GM19455 (cell line): ENCODE results near the gene TSPAN2.

ENCODE experiments used
- ATAC-seq: cut with Tn5 transposase; IDR thresholded peaks from one replicate; pipeline ENCODE4 v1.9.1; 2021; ENCODE audit not compliant: unreplicated experiment

The TSPAN2 gene

DNA sequence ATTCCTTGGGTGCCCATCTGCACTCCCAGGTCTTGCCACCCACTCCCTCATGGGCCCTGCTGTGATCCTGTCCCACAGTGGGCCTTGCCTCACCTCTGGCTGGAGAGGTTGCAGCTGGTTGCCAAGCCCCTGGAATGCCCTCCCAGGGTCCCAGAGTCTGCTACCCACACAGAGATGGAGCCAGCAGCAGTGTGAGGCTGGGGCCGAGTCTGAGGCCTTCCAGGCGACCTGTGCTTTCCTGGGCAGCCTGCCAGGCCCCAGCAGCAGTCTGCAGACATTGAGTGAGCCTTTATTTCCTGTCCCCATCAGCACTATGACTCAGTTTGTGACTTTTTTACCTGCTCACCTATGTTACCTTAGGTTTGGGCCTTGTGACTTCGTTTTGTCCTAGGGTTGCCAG, 25.0 kb upstream of the TSPAN2 start:
- no peak for ATAC-seq

DNA sequence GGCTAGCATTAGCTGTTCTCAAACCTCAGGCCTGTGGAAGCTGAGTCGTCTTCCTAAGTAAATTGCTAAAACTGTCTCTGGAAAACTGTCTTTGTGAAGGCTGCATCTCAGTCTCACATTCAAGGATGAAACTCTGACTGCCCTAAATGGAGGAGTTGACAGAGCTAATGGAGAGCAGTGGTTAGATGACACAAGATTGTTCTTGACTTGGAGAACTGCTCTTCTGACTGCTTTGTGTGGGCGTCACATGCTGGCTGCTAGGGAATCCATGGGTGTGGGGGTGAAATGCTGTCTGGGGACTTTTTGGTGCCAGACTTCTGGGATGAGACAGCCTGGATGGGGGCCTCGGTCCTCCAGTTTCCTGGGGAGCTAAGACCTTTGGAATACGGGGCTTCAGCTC, 24.5 kb upstream of the TSPAN2 start:
- ATAC-seq = no peak

DNA sequence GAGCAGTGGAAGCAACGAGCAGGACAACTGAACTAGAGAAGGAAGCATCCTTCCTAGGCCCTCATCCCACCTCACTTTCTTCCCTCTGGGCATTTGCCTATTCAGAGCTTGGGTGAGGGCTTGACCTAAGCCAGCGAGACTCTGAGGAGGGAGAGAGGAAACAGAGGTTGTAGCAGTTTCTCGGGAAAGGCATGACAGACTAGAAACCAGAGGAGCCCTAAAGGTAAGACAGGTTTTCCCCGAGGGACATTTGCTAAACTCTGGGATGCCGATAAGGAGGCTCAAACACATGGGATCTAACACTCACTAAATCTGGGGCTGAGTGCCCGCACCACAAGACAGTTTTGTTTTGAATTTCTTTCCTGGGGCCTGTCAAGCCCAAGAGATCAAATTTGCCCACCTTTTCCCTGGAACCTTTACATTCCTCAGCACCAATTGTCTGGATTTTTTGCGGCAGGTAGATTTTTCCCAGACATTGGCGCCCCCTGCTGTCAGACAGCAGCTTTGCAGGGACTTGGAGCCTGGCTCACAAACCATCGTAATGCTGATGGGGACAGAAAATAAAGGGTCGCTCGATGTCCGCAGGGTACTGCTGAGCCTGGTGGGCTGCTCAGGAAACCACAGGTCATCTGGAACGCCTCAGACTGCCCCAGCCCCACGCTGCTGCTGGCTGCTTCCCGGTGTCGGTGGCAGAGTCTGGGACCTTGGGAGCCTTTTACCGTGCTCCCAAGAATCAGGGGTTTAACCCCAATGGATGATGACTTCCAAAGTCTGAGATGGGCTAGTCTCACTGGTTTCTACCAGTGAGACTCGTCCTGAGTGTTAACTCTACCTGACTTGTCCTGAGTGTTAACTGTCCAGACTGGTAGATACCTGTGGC, 23.4 kb upstream of the TSPAN2 start:
- no peak for ATAC-seq

DNA sequence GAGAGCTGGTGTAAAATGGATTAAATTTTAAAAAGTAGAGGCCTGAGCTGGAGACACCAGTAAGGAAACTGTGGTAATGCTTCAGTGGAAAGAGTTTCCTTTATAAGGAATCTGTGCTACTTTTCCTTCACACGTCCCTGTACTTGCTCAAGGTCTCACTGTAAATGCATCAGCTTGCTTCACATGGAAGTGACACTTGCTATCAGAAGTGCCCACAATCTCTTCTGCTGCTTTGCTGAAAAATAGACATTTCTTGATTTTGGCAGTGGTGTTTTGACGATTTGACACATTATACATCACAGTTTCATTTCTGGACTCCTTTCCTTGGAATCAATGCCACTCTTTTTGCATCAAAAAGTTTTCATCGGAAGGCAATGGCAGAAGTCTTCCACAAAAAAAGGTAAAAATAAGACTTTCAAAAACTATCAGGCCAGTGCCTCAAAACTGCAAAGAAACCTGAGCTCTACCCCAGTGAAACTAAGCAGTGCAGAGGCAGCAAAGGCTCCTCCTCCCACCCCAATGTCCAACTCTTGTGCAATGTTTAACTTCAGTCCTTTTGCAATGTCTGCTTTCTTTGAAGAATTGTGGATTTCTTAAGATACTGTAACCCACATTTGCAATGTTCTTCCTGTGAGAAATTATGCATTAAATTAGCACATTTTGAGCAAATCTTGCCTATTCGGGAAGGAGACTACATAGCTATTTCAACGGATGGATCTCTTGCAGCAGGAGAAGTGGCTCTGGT, 18.4 kb upstream of the TSPAN2 start:
- no peak for ATAC-seq

DNA sequence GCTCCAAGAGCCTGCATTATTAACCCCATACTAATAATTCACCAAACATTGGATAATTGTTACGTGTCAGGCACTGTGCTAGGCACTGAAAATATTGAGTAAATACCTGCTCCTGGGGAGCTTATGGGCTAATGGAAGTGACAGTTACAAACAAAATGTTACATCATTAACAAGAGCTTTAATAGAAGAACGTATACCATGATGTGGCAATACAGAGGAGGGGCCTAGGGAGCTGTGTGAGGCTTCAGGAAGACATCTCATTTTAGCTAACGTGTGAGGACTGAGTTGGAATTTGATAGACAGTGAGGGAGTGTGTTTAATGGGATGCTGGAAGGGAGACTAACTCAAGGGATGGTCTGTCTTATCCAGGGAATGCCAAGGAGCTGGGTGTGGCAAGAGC, 16.5 kb upstream of the TSPAN2 start:
- ATAC-seq = no peak

DNA sequence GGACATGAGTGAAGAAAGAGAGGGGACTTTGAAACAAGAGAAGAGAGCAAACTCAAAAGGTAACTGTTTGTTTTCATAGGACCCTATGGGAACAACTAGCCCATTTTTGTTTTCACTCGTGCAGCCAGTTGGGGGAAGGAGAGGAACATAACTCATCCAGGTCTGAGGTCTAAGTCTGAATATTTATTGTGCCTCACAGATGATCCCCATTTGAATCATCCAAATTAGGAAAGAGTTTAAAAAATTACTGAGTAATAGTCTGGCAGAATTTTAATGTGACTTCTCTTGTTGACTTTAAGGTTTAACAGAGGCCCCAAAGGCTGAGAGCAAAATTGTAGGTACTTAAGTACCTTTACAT, 10.4 kb upstream of the TSPAN2 start:
- no peak for ATAC-seq

DNA sequence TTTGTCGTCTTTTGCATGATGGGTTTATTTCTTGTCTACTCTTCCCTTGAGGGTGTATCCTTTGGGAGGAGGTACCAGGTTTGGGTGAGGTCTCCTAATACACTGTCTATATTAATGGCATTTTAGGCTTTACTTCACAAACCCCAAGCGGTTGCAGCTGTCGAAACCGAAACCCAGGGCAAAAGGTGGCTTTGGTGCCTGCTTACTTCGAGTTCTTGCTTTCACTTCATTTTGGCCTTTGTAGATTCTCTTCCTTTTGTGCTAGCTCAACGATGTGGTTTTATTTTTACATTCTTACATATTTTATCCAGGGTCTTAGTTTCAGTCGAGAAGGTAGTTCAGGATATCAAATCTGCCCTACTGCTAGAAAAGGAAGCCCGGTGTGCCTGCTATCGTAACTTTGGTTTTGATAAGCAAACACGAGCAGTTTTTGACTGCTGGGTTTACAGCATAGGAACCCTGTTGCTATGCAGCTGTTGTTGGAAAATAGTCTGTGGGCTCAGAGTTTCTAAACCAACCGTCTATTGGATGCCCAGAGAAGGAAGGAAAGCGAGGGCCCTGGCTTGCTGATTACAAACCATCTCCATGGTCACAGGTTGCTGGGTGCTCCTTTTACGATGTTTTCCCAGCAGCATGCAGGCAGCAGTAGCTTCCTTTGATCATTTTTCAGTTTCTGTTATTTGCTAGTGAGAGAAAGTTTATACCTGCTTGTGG, 9.8 kb upstream of the TSPAN2 start:
- peak; percentile 90 for ATAC-seq

DNA sequence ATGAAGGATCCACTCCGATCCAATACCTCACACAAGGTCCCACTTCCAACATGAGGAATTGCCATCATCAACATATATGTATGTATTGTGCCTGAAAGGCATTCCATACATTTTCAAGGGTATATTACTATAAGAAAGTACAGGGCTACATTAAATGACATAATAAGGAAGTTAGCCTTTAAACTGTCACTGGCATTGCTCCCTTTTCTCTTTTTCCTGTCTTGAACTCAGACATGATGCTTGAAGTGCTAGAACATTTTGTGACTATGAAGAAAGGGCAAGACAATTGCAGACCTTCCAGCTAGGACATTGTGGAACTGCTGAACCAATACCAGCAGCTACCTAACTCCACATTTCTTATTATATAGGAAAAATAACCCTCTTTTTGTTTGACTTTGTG, 2.9 kb upstream of the TSPAN2 start:
- ATAC-seq = no peak

DNA sequence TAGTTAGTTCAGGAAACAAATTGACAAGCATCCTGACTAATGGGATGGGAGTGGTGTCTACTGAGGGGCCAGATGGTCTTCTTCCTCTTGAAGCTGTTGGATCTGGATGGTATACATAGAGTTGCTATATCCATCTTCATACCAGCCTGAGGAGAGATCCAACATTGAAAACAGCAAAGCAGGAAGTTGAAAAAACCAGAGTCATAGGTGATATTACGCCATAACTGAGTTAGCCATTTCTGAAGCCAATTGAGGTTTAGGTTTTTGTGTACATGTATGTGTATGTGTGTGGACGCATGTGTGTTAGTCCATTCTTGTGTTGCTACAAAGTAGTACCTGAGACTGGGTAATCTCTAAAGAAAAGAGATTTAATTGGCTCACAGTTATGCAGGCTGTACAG, 2.3 kb upstream of the TSPAN2 start:
- no peak for ATAC-seq

DNA sequence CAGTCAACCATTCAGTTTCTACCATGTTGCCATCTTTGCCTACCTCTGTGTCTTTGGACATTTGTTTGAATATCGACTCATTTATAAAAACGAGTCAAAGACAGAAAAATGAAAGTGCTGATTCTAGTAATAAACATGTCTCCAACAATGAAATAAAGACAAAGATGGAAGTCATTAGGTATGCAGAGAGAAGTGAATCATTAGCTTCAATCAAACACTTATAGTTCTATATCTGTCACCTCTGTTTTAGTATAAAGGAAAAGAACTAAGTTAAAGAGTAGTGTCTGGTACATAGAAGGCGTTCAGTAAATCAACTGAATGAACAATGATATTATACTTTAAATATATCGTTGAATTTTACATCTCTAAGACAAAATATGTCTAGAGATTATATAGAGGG, 1.7 kb upstream of the TSPAN2 start:
- ATAC-seq = no peak

DNA sequence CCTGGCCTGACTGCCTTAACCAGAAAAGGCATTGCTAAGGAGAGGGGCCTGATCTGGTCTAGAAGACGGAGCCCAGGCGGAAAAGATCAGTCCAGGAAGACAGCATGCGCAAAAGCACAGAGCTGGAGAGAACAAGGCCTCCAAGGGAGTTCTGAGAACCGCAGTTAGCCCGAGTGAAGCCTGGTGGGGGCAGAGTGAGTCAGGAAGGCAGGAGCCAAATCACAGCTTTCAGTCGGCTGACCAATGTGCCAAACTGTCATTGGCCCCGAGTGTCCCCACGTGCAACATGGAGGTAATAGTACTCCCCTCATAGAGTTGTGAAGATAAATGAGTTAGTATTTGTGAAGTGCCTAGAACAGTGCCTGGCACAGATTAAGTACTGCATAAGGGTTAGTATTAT, 1.2 kb upstream of the TSPAN2 start:
- ATAC-seq = no peak

DNA sequence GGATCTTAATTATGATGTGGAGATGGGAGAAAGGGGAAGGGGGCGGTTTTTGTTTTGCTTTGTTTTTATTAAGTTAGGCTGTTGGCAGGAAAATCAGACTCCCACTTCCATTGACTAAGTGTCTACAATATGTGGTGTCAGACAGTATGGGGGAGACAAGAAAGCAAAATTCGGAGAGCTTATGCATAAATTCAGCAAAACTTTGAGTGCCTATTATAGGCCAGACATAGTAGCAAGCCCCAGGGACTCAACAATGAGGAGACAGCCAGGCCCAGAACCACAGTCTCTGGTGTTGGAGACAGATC, 835 bp upstream of the TSPAN2 start:
- no peak for ATAC-seq

DNA sequence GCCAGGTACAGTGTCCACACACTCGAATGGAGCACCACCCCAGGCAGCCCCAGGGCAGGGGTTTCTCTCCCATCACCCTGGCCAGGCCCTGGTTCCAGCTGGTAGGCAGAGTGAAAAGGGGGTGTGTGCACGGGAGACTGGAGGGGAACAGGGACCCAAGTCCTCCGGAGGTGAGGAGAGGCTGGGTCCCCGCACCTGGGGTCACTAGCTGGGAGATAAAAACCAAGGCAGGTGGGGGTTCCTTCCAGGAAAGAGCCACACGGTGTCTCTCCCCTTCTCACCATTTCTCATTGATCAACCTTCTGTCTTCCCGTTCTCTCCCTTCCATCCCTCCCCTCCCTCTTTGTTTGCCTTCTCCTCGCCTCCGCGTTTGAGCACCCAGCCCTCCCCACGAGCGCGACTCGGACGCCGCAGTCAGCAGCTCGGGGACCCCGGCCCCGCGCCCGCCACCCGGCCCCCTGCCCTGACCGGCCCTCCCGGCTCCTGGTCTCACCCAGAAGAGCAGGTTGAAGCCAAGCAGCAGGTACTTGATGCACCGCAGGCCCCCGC, 358 bp downstream of the TSPAN2 start:
- ATAC-seq = no peak

DNA sequence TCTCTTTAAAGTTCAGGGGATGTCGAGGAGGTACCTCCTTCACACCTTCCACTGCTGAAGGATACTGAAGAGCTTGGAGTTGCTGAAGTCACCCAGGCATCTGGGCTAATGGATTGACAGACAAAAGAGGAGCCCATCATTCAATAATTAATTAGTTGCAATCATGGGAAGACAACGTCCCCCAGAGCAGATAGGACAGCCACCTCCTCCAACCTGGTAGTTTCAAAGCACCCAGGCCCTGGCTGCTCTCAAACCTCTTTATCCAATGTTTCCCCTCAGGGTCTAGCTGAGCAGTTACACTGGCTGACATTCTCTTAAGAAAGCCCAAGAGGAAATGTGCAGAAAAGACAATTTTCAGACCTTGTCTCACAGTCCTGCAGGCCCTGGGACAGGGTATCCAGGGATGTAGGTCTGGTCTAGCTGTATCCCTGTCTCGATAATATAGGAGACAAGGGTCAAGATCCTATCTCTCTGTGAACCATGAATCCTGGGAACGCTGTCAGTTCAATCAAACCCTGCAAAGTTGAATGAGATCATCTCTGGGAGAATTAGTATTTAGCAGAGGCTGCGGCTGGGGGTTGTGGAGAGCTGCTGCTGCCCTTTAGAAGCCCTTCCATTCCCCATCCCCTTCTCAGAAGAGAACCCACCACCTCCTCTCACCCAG, 1.1 kb downstream of the TSPAN2 start:
- no peak for ATAC-seq

DNA sequence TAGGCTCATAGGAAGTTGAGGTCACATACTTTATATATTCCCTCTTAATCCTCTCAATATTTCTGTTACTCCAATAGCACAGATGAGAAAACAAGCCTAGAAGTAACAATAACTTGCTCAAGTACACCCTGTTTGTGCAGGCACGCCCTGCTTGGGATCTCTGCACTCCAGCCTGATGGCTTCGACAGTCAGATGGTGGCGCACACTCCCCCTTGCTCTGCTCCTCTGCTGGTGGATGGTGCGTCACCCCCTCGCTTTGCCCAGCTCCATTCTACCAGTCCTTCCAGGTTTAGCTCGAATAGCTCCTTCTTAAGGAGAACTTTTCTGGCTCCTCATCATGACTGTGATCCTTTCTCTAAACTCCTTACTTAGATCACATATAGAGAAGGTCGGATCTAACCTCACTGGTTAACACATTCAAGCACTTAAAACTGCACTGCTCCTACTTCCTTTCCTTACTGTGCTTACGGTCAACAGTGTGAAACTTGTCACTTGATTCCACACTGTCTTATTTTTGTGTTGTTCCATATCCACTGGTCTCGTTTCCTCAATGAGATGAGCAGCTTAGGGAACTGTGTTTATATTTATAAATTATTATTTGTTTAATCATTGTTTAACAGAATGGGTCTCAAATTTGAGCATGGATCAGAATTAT, 3.0 kb downstream of the TSPAN2 start:
- ATAC-seq = no peak

DNA sequence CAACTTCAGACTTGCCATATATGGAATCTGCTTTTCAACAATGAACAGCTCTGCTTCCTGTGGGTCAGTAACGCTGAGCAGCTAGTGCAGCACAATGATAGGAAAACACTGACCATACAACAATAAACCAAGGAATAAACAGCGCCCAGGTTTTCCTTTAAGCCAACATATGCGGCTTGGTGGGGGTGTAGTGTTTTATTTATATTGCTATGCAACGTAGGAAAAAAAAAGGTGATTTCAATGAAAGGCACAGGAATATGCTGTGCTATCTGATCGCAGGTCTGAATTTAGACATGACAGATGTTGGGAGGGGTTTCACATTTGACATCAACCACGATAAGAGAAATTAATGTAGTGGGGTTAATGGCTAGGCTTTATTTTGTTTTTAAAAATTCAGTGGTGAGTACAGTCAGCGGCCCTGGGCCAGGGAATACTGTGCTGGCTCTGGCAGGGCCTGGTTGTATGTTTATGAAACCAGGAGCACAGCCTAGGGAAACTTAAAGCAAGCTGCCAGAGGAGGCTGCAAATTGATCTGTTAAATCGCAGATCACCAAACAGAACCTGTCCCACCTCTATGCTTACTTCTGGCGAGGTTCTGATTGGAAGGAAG, 4.3 kb downstream of the TSPAN2 start:
- ATAC-seq = no peak

DNA sequence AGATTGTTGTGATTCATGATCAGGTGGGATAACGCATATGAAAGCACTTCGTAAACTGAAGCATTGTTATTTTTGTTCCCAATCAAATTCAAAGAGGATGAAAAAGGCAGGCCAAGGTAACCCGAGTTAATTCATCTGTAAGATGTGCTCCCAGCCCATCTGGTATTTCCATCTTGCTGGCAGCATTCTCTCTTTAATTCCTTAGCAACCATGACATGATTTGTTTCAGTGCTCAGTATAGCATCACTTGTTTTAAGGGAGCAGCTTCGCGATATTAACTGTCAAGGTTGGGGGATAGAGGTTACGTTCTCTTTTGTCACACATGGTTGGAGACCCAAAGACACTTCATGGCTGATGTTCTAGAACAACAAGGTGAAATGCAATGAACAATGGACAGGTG, 6.4 kb downstream of the TSPAN2 start:
- ATAC-seq = no peak

DNA sequence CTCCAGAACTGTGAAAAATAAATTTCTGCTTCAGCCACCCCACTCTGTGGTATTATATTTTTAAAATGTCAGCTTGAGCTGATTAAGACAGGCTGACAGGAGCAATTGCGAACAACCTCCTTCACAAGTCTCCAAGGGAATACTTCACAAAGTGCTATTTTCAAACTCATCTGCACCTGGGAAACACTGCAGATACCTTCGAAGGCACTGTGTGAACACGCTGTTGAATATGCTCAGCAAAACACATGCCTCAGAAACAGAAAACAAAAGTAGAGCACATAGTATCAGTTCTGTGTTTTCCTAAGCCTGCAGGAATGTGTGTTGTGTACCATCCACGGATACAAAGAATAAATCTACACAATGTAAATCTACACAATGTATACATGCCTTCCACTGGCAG, 10.6 kb downstream of the TSPAN2 start:
- no peak for ATAC-seq

DNA sequence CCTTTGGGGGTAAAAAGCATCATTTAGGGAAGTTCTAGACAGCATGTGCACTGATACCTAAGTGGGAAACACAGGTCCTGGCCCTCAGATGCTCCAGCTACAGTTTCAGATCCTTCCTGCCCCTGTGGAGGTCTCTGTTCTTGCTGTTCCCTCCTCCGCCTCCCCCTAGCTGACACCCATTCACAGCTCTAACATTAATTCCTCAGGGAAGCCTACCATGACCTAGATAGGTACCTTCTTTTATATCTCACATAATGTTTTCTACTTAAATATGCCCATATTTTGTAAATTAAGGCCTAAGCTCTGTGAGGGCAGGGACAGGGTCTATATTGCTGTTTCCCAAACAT, 11.3 kb downstream of the TSPAN2 start:
- ATAC-seq = no peak

DNA sequence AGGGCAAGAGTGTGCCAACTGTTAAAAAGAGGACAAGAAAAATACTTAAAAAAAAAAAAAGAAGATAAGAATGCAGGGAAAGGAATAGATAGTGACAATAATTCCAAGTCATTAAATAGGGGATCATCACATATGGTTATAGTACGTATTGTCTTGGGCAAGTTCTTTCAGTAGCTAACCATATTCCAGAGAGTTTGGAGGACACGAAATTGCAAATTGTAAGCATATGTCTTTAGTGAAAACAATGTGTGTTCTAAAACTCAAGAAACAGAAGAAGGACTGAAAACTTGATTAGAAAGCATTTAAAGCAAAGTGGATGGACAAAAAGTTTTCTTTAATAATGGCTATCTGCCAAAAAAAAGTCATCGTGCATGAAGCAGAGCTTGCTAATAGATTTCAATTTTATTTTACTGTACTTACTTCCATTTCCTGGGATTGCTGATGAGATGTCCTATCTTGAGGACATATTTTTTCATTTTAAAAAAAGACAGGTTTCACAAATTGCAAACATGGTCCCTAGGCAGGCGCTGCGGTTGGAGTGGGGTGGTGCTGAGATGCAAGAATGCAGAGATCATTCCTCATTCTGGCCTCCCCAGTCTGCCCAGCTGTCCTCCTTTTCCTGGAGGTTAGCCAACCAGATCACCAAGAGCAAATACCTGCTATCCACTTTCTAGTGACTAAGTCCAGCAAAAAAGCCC, 11.9 kb downstream of the TSPAN2 start:
- no peak for ATAC-seq
